Cardiac muscle cell (in vitro differentiated cells and primary cell): ENCODE data around the gene PRMT2. TPM values are rescaled to one million over a fixed set of nuclear protein-coding genes. Genes with fewer than 3 reads are reported as not detected.

Source experiments
- DNase-seq, 2 donors: peaks; one replicate each; pipeline versions ENCODE4 v3.0.0 to v3.0.0-alpha.2; 2010 to 2017; ENCODE audit warnings: low read depth in 1 of 2, low spot score in 1 of 2
- H3K27ac ChIP-seq: fragments of 200-600 bp; sonication (generic); 2 replicates; pipeline ENCODE4 v1.5.1; 2016
- H3K27me3 ChIP-seq: fragments of 200-600 bp; sonication (generic); 2 replicates; pipeline ENCODE4 v1.6.0; 2016; ENCODE audit warnings: control low read depth
- H3K36me3 ChIP-seq: fragments of 200-600 bp; sonication (generic); 2 replicates; pipeline ENCODE4 v1.5.1; 2016; ENCODE audit warnings: control low read depth
- H3K4me1 ChIP-seq: fragments of 200-600 bp; sonication (generic); 2 replicates; pipeline ENCODE4 v1.8.1; 2017; ENCODE audit warnings: low read depth, mild to moderate bottlenecking, mixed run types
- H3K4me3 ChIP-seq: fragments of 200-600 bp; sonication (generic); 2 replicates; pipeline ENCODE4 v1.5.1; 2016; ENCODE audit warnings: mild to moderate bottlenecking
- H3K9me3 ChIP-seq: fragments of 200-600 bp; sonication (generic); 2 replicates; pipeline ENCODE4 v1.5.1; 2017; ENCODE audit warnings: low read depth, mild to moderate bottlenecking, control low read depth
- polyA plus RNA-seq: library from polyadenylated mRNA; unstranded; fragments of >200 nt; fragmentation: Nextera tagmentation; extraction: Ambion mirVana; gene quantifications from 2 replicates; pipeline ENCODE4 v1.2.1, GENCODE V29; 2016
- total RNA-seq: library from RNA; depleted of rRNA; stranded (reverse); fragments of >200 nt; gene quantifications from 2 replicates; pipeline ENCODE4 v1.2.3, GENCODE V29; 2016
- TF ChIP-seq, protein P1 (sequence below): IDR thresholded peaks from 2 replicates; pipeline ENCODE4 v1.5.1; 2012; ENCODE audit warnings: low read depth, mild to moderate bottlenecking, low read length

Gene PRMT2
- total and polyA plus RNA-seq, 2 experiments from 2014 or later: 90.5 to 140 TPM

DNA sequence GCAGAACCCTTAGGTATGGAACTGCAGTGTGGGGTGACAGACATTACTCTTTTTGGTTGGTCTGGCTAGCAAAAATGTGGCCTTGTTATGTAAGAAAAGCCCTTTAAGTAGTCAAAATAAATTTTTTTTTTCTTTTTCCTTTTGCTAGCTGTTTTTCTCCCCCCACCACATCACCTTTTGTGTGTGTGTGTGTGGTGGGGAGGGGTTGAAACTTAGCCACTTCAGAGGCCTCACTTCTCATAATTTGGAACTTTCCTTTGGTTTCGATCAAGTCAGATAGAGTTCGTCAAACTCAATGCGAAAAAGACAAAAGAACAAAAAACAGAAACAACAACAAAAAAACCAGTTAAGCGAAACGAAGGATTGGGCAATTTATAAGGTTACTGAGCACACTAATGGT, 1.9 kb upstream of the PRMT2 start:
- no peak for DNase-seq
- Histone ChIP-seq H3K9me3 (no peaks in the 10 kb centered on the region), H3K27ac (no peak overlapping the region), H3K36me3 (no peaks in the 10 kb centered on the region), H3K4me3 (no peak overlapping the region), H3K4me1 (peaks cover 11% of the 10 kb centered on the region), H3K27me3 (no peaks in the 10 kb centered on the region)
- TF ChIP-seq, protein P1, sequence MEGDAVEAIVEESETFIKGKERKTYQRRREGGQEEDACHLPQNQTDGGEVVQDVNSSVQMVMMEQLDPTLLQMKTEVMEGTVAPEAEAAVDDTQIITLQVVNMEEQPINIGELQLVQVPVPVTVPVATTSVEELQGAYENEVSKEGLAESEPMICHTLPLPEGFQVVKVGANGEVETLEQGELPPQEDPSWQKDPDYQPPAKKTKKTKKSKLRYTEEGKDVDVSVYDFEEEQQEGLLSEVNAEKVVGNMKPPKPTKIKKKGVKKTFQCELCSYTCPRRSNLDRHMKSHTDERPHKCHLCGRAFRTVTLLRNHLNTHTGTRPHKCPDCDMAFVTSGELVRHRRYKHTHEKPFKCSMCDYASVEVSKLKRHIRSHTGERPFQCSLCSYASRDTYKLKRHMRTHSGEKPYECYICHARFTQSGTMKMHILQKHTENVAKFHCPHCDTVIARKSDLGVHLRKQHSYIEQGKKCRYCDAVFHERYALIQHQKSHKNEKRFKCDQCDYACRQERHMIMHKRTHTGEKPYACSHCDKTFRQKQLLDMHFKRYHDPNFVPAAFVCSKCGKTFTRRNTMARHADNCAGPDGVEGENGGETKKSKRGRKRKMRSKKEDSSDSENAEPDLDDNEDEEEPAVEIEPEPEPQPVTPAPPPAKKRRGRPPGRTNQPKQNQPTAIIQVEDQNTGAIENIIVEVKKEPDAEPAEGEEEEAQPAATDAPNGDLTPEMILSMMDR: no peak

- Histone ChIP-seq H3K9me3 (no peaks in the 10 kb centered on the region), H3K4me3 (peak overlapping the region; percentile 71), H3K4me1 (peaks cover 11% of the 10 kb centered on the region), H3K36me3 (no peaks in the 10 kb centered on the region), H3K27me3 (no peaks in the 10 kb centered on the region), H3K27ac (peak overlapping the region; percentile 97)
- DNase-seq: no peak
- TF ChIP-seq, protein P1: no peak
Observed at GRCh38 chr21:46634427-46634826, 1.0 kb upstream of the PRMT2 start.

DNA sequence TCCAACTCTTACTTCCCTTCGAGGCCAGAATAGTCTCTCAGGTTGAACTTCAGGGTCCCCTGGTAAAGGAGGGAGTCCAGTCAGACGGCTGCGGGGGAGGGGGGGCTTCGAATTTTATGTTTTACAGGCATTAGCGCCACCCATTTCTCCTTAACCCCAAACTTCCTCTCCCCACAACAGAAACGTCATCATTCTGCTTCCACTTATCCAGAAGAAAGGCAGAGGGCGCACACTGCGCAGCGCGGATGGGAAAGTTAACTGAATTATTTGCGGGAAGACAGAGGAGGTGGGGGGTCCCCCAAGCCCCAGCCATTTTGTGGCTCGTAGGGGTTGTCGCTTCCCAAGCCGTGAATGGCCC, 529 bp upstream of the PRMT2 start:
- Histone ChIP-seq H3K9me3 (no peaks in the 10 kb centered on the region), H3K4me3 (peak overlapping the region; percentile 71), H3K27ac (peak overlapping the region; percentile 97), H3K36me3 (no peaks in the 10 kb centered on the region), H3K4me1 (peaks cover 11% of the 10 kb centered on the region), H3K27me3 (no peaks in the 10 kb centered on the region)
- peak; percentile 76 to 92 for DNase-seq
- TF ChIP-seq, protein P1: peak; percentile 36

DNA sequence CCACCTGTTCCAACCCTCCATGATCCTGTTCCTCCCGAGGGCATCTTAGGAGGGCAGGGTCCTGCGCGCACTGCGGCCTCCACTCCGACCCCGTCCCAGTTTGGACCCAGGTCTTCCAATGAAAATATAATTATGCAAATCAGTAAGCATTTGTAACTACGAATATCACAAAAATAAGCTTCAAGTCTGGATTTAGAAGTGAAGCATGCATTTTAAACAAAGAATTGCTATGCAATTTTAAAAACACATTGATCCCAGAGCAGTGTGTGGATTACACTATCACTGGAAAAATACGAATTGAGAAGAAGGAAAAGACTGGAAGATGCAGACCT, 673 bp downstream of the PRMT2 start:
- DNase-seq: no peak
- Histone ChIP-seq H3K9me3 (no peaks in the 10 kb centered on the region), H3K36me3 (no peaks in the 10 kb centered on the region), H3K27ac (peak overlapping the region; percentile 97), H3K4me3 (peak overlapping the region; percentile 71), H3K4me1 (peaks cover 11% of the 10 kb centered on the region), H3K27me3 (no peaks in the 10 kb centered on the region)
- TF ChIP-seq, protein P1: no peak

GRCh38 chr21:46636550-46637285, 1.2 kb downstream of the PRMT2 start:
- no peak for DNase-seq
- TF ChIP-seq, protein P1: no peak
- Histone ChIP-seq H3K27me3 (no peaks in the 10 kb centered on the region), H3K4me3 (peak overlapping the region; percentile 71), H3K27ac (no peak overlapping the region), H3K4me1 (peaks cover 11% of the 10 kb centered on the region), H3K9me3 (no peaks in the 10 kb centered on the region), H3K36me3 (no peaks in the 10 kb centered on the region)
